Keratinocyte (primary cell): ENCODE measurements around the gene SERPINA5. TPM values are rescaled to one million over a fixed set of nuclear protein-coding genes. Genes with fewer than 3 reads are reported as not detected.

ENCODE experiments used
- DNase-seq: peaks from one replicate; pipeline ENCODE4 v3.0.0-alpha.2; 2011; ENCODE audit warnings: low read depth, missing footprints, low spot score
- FAIRE-seq: peaks from 2 replicates; lab custom pipeline; 2011; peaks lifted over from hg19 to GRCh38; lab: Jason Lieb, UNC
- H2AFZ ChIP-seq: 2 replicates; pipeline ENCODE4 v1.6.0; 2012; ENCODE audit warnings: low read length, control low read depth, inconsistent platforms; ENCODE audit not compliant: control insufficient read depth
- H3K27ac ChIP-seq: 2 replicates; pipeline ENCODE4 v1.5.1; 2011; ENCODE audit warnings: low read length; ENCODE audit not compliant: control insufficient read depth, insufficient read depth
- H3K27me3 ChIP-seq: 3 replicates; pipeline ENCODE4 v1.6.0; 2011; ENCODE audit warnings: low read length; ENCODE audit not compliant: control insufficient read depth, insufficient read depth; ENCODE audit errors: extremely low read depth
- H3K36me3 ChIP-seq, 2 experiments: 2 replicates in 1 of 2; 3 replicates in 1 of 2; pipeline ENCODE4 v1.5.1; 2011; ENCODE audit warnings: low read length in 2 of 2, mild to moderate bottlenecking in 1 of 2; ENCODE audit not compliant: control insufficient read depth in 2 of 2, insufficient read depth in 2 of 2; ENCODE audit errors: extremely low read depth in 1 of 2
- H3K4me1 ChIP-seq: 3 replicates; pipeline ENCODE4 v1.5.1; 2011; ENCODE audit warnings: low read length; ENCODE audit not compliant: control insufficient read depth, insufficient read depth; ENCODE audit errors: extremely low read depth
- H3K4me2 ChIP-seq: 3 replicates; pipeline ENCODE4 v1.6.0; 2011; ENCODE audit warnings: low read depth, low read length; ENCODE audit not compliant: control insufficient read depth, insufficient read depth; ENCODE audit errors: extremely low read depth
- H3K4me3 ChIP-seq, 3 experiments: fragments of 200-600 bp in 1 of 3; sonication (generic) in 1 of 3; 2 replicates in 2 of 3; 3 replicates in 1 of 3; pipeline ENCODE4 v1.5.1; 2011 to 2016; ENCODE audit warnings: low read length in 3 of 3, mild to moderate bottlenecking in 3 of 3, control low read depth in 2 of 3, inconsistent platforms in 1 of 3, low read depth in 1 of 3, mixed read lengths in 1 of 3, mixed run types in 1 of 3, moderate library complexity in 1 of 3; ENCODE audit not compliant: control insufficient read depth in 2 of 3, insufficient read depth in 2 of 3; ENCODE audit errors: extremely low read depth in 1 of 3
- H3K79me2 ChIP-seq: 2 replicates; pipeline ENCODE4 v1.6.0; 2012; ENCODE audit warnings: low read length; ENCODE audit not compliant: control insufficient read depth, insufficient read depth
- H3K9ac ChIP-seq: 3 replicates; pipeline ENCODE4 v1.6.0; 2011; ENCODE audit warnings: low read length; ENCODE audit not compliant: control insufficient read depth, insufficient read depth; ENCODE audit errors: extremely low read depth
- H3K9me1 ChIP-seq: 3 replicates; pipeline ENCODE4 v1.6.0; 2011; ENCODE audit warnings: low read length; ENCODE audit not compliant: control insufficient read depth, insufficient read depth; ENCODE audit errors: extremely low read depth
- H3K9me3 ChIP-seq: 2 replicates; pipeline ENCODE4 v1.5.1; 2012; ENCODE audit warnings: low read depth, low read length; ENCODE audit not compliant: control insufficient read depth
- H4K20me1 ChIP-seq: 3 replicates; pipeline ENCODE4 v1.6.0; 2011; ENCODE audit warnings: low read length; ENCODE audit not compliant: control insufficient read depth, insufficient read depth; ENCODE audit errors: extremely low read depth
- CTCF ChIP-seq, 3 experiments: IDR thresholded peaks in 1 of 3; conservative IDR thresholded peaks in 1 of 3; optimal IDR thresholded peaks in 1 of 3; 2 replicates in 2 of 3; 3 replicates in 1 of 3; pipeline versions ENCODE3 to v1.5.1; 2011; ENCODE audit warnings: low read length in 3 of 3, mild to moderate bottlenecking in 3 of 3, moderate library complexity in 2 of 3, control low read depth in 1 of 3, inconsistent platforms in 1 of 3; ENCODE audit not compliant: insufficient read depth in 2 of 3; ENCODE audit errors: extremely low read depth in 1 of 3
- EZH2 ChIP-seq: IDR thresholded peaks from one replicate; pipeline ENCODE4 v1.6.1; 2012; ENCODE audit warnings: inconsistent platforms, mild to moderate bottlenecking, low read length, moderate library complexity
- dilution Hi-C: fragments of 300-500 bp; cut with MboI; formaldehyde crosslinking; loops from one replicate; pipeline ENCODE4 v1.7.0; 2020; ENCODE audit warnings: low sequenced_read_pairs; ENCODE audit not compliant: extremely low pct_ligation_motif_present
- polyA plus RNA-seq, 5 experiments: library from polyadenylated mRNA; depleted of rRNA in 3 of 5; stranded (reverse) in 3 of 5; stranded (forward) in 1 of 5; unstranded in 1 of 5; fragments of >200 nt; gene quantifications; 1 replicate in 1 of 5; 2 replicates in 3 of 5; 3 replicates in 1 of 5; pipeline versions ENCODE4 v1.2.1 to v1.2.3, GENCODE V29; 2011 to 2012; ENCODE audit warnings: missing spikeins in 2 of 5, low read depth in 1 of 5, low replicate concordance in 1 of 5

SERPINA5 gene
- polyA plus RNA-seq, 1 donor (not counting 4 experiments of a cell fraction or from before 2014, with no cell fraction given): not detected

GRCh38 chr14:94543449-94544124 is 37.6 kb upstream of the SERPINA5 start:
- TF ChIP-seq EZH2: no peak
- Histone ChIP-seq H3K4me2 (peak overlapping the region; percentile 65), H3K4me1 (peaks cover 22% of the 10 kb centered on the region), H3K9me1 (no peaks in the 10 kb centered on the region), H3K79me2 (no peaks in the 10 kb centered on the region), H3K9ac (peak overlapping the region; percentile 41), H2AFZ (peak overlapping the region; percentile 71), H3K4me3 (no peak overlapping the region), H3K27ac (peak overlapping the region; percentile 65), H3K27me3 (no peaks in the 10 kb centered on the region), H3K9me3 (no peaks in the 10 kb centered on the region), H3K36me3 (no peaks in the 10 kb centered on the region), H4K20me1 (no peaks in the 10 kb centered on the region)
- dilution Hi-C loops: no loop called here
- FAIRE-seq (no peak), DNase-seq (peak; percentile 40)

GRCh38 chr14:94544726-94545125 is 36.5 kb upstream of the SERPINA5 start:
- H3K9me1 ChIP-seq: no peaks in the 10 kb centered on the region
- peaks cover 22% of the 10 kb centered on the region for H3K4me1 ChIP-seq
- H4K20me1 ChIP-seq: no peaks in the 10 kb centered on the region
- no peak for FAIRE-seq
- no peak for DNase-seq
- no peaks in the 10 kb centered on the region for H3K9me3 ChIP-seq
- H3K36me3 ChIP-seq: no peaks in the 10 kb centered on the region
- no peak overlapping the region for H3K27ac ChIP-seq
- no peak overlapping the region for H3K4me3 ChIP-seq
- H3K9ac ChIP-seq: no peak overlapping the region
- no peak for TF ChIP-seq EZH2
- TF ChIP-seq CTCF (optimal IDR thresholded peaks at IDR 0.05 in 1 of 3, IDR thresholded peaks at IDR 0.05 in 1 of 3, conservative IDR thresholded peaks at IDR 0.05 in 1 of 3; ENCODE audit: extremely low read depth in 1 of 3, insufficient read depth in 2 of 3, low read length in 3 of 3): no peak
- dilution Hi-C loops: no loop called here
- H2AFZ ChIP-seq: no peak overlapping the region
- H3K4me2 ChIP-seq: no peak overlapping the region
- H3K79me2 ChIP-seq: no peaks in the 10 kb centered on the region
- no peaks in the 10 kb centered on the region for H3K27me3 ChIP-seq
